Measurements from ENCODE around the gene DNAJC17.
A peak's percentile ranks its signal among the peaks of the same experiment; 100 is the strongest.

Gene DNAJC17

DNA sequence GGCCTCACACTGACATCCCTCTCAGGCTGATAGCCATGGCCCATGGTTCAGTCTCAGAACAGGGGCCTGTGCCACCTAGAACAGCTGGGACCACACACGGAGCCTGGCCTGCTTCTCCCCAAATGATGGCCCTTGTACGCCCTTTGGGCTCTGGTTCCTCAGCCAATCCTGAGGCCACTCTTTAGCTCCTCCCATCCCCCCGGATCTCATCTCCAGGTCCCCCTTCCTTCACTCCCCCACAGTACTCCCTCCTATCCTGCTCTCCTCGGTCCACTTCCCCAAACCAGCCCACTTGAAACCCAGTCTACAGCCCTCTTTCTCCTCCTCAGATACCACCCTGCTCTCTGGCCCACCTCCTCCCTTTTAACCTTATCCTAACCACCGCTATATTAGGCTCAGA is 18.2 kb downstream of the DNAJC17 start:
- DNase-seq: no peak

- peak; percentile 83 for DNase-seq
Observed at GRCh38 chr15:40787991-40788390, 19.3 kb downstream of the DNAJC17 start.

GRCh38 chr15:40787344-40787841 is 19.9 kb downstream of the DNAJC17 start:
- DNase-seq: peak; percentile 97

DNA sequence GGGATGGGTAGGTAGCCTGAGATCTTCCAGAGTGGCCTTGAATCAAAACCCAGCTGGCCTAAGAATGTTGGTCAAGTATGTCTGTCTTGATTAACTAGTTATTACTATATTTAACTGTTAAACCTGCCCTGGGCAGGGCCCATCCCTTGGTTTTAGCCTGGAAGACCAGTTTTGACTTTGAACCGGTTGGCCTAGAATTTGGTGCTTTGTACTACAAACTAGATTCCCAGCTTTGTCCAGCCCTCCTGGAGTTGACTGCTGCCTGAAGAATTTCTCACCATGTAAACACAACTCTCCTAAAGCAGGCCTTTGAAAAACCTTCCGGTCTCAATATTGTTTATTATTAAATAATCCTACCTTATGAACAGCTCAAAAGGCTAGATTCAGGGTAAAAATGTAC is 21.5 kb downstream of the DNAJC17 start:
- DNase-seq: peak; percentile 23

- DNase-seq: peak; percentile 16
Observed at GRCh38 chr15:40785164-40785563, 22.1 kb downstream of the DNAJC17 start.

GRCh38 chr15:40782609-40783227 is 24.6 kb downstream of the DNAJC17 start:
- peak; percentile 92 for DNase-seq

- DNase-seq: no peak
Observed at GRCh38 chr15:40776537-40777141, 30.6 kb downstream of the DNAJC17 start.

DNA sequence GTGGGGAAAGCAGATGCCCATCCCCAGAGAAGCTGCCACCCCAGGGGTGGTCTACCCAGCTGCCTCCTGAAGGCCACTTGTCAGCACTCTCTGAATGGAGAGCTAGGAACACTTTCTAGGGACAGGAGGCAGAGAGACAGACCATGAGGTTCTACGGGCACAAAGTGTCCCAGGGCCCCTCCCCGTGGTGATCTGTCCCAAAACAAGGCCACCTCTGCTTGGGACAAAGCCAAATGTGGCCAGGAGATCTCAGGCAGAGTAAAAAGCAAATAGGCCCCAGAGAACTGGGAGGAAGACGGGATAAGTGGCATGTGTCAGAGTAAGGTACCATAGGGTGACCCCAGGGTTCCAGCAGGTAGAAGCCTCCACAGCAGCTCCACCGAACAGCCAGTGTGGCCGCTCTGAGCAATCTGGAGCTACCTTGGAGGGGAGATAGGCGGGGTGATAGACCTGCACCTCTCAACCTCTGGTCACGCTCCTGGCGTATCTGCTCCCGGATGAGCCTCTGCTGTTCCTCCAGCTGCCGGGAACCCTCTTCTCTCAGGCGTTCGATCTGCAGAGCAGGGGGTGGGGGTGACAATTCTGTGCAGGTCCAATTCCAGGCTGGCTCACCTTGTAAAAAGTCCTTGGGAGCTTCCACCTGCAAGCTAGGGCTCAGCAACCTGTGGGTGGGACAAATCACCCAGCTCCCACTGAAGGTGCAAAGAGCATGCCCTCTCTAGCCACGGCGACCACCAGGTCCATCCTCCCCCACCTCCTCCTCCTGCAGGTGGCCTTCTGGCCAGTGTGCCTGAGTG is 31.3 kb downstream of the DNAJC17 start:
- DNase-seq: no peak

GRCh38 chr15:40775007-40775406 is 32.3 kb downstream of the DNAJC17 start:
- DNase-seq: no peak

DNA sequence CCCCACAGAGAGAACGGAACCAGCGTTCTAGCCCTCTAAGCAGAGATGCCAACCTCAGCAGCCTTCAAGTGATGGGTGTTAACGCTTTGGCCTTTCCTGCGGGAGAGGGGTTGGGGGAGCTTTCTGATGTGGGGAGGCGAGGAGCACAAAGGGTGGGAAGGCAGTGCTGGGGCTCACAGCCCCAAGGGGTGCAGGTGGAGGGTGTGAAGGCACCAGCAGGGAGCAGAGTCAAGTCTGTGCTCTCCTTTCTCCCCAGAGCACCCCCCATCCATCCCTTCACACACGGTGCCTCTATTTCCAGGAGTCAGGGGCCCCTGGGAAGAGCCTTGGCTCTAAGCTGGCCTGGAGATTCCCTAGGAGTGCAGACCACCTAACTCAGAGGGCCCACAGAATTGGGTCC is 33.4 kb downstream of the DNAJC17 start:
- no peak for DNase-seq

- no peak for DNase-seq
Observed at GRCh38 chr15:40773496-40773895, 33.8 kb downstream of the DNAJC17 start.

DNA sequence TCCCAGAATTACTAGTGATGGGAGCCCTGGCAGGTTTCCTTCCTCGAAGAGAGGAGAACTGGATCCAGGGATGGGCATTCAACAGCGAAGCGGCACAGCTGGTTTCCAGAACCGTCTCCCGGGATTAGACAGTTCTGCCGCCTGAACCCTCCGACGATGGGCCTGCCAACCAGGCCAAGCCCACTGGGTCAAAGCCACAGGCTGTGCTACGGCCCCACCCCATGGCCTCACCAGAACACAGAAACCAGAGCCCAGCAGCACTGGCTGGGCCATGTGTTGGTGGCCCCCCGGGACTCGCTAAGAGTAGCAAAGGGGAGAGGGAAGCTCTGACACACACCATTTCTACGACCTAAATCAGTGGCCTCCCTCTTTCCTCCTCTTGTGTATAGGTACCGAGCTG is 35.3 kb downstream of the DNAJC17 start:
- DNase-seq: no peak

- no peak for DNase-seq
Observed at GRCh38 chr15:40771242-40771641, 36.0 kb downstream of the DNAJC17 start.

- DNase-seq: peak; percentile 74
Observed at GRCh38 chr15:40770147-40770721, 37.0 kb downstream of the DNAJC17 start.

DNA sequence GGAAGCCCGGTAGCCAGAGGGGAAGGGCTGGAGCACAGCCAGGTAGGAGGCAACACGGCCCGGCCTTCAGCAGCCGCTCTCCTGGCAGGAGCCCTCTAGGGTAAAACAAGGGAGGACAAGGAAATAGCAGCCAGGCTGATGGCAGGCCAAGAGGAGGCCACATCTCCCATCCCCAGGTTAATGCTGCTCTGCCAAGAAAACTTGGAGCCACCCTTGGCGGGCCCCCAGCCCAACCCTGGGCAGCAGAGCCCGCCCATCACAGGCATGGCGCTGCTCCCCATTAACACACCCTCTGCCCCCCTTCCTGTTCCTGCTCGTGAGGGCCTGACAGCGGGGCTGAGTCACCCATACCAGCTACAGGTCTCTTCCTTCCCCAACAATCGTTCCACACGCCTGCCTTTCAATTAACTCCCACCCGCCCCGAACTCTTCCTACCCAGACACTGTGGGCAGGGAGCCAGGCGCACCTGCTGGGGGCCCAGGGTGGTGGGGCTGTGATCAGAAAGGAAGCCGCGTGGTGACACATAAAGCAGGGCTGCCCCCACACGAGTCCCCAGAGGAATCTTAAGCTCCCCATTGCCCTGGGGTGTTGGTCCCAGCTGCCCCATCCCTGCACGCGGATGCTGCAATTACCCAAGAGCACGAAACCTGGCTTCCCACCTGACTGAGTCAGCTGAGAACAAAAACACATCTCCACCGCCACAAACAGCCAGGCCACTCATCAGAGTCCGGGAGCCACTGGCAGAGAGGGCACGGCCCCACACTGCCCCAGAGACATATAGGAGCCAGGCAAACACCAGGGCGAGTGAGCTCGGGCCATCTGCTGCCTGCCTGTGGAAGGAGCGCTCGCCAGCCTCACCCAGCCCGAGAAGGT is 37.8 kb downstream of the DNAJC17 start, which contains the start of gene C15orf62:
C15orf62 (plus strand) TSS at position 707 of the 873 bp plus-strand sequence. CDS start 516 bp downstream, outside the sequence.
- peak; percentile 79 for DNase-seq

DNA sequence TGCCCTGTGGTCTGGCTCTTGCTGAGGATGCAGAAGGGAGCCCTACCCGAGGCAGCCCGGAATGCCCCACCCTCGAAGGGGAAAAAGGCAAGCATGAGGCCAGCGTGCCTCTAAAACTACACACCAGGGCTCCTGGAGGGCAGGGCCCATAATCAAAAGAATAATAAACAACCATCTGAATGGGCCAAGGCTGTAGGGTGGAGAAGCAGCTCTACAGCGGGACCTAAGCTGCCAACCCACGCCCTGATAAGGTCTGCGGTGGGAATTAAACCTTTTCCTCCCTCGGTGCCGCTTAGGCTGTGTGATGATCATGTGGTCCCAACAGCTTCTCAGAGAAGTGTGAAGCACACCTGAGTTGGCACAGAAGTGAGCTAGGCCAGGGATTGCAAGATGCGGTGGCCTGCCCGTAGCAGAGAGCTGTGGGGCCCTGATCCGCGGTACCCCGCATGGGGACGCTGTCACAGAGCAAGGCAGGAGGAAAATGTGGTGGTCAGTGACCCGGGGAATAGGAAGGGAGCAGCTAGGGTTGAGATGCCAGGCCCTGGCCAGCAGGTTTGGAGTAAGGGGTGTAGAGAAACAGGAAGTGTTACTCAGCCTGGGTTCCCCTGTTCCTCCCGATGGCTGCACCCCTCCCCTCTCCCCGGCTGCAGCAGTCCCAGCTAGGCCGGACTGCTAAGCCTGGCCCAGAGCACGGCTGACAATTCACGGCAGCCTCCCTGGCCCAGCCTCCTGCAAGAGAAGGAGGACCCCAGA is 38.6 kb downstream of the DNAJC17 start:
- no peak for DNase-seq

DNA sequence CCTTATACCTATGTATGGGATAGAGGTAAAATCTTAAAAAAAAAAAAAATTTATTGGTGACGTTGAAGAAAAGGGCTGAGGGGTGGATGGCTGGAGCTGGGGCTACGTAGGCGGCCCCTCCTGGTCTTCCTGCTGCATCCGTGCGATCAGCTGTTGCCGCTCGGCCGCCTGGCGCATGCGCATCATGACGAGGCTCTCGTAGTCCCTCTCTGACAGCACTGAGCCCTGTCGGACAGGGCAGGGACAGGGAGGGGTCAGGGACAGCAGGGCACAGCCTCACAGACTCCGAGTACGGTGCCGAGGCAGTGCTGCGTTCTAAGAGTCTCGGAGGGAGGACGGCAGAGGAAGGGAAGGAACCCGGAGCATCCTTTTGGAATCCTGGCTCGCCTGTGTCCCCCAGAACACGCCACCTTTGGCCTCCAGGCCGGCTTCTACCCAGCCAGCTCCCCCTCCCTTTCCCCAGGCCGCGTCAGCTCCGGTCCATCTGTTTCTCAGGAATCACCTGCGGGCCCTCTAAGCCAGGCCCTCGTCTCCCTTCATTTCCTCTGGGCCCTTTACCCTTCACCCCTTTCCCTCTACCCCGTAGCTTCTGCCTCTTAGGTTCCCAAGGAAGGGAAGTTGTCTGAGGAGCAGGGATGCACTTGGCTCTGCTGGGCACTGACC is 39.3 kb downstream of the DNAJC17 start:
- DNase-seq: no peak

GRCh38 chr15:40766906-40767837 is 40.1 kb downstream of the DNAJC17 start:
- DNase-seq: peak; percentile 41

- no peak for DNase-seq
Observed at GRCh38 chr15:40766194-40766815, 41.0 kb downstream of the DNAJC17 start.
